Measurements from ENCODE around the gene ZC3H13. TPM values are rescaled to one million over a fixed set of nuclear protein-coding genes. Genes with fewer than 3 reads are reported as not detected.

Gene ZC3H13
- total RNA-seq, 2 experiments from 2014 or later: 34.1 to 37.7 TPM

DNA sequence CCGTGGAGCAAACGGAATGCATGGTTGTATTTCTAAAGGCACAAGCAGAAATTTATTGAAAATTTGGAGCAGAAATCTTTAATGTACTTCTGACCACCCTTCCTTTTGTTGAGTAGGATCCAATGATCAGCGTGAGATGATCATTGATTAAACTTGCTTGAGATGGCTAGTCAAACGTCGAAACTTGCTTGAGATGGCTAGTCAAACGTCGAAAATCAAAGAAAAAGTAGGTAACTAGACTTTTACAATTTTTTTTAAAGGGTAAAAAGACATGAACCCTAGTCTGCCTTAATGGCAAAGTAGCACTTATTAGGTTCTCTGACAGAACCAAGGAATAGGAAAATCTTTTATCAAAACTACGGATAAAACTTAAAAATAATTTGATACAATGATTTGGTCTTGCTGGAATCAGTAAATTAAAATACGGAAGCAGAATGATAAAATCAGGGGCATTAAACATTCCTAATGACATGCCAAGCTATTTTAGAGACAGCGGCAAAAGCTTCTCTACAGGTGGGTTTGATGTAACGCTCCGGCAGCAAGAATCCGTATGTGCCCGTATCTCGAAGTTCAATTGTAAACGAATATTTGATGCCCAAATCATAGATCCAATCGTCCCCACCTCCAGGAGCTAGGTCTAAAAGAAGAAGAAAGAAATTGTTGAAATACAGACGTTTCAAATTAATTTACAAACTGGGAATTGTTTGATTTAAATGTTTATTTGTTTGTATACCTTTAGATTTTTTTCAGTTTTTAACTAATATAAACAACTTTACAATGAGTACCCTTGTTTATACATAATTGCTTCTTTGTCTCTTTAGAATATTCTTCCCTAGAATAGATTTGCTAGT lies 841 bp upstream of the ZC3H13 start:
- Mint-ChIP-seq H3K4me3 (peak overlapping the region; percentile 92), H3K27ac (peak overlapping the region; percentile 89), H3K27me3 (peaks cover 15% of the 10 kb centered on the region), H3K36me3 (ENCODE audit: low read depth) (peaks cover 7% of the 10 kb centered on the region), H3K4me1 (peaks cover 39% of the 10 kb centered on the region), H3K9me3 (no peaks in the 10 kb centered on the region)
- ChIA-PET CTCF (no interaction called here), POLR2A (interaction anchor here (0.7 to 2.5 kb wide), 12 partner anchors 9 to 260 kb away, joined by 3 to 11 read pairs (median 5); partner anchors contain the start of gene LCP1)
- no peak for DNase-seq

DNA sequence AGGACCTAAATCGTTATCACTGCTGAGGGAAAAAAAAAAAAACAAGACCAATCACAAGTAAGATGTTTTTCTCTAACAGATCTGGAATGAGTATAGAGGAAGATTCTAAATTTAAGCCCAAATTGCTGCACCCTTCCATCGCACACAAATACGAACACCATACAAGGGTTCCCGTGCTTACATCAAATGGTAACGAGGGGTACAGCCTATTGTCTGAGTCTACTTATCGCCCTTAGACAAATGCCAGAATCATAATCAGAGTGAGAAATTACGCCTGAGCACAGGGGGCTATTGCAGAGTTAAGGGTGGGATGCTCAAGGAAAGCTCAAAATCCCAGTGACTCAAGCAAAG lies 603 bp downstream of the ZC3H13 start:
- POLR2A ChIA-PET: interaction anchor here (0.6 to 2.5 kb wide), 19 partner anchors 10 to 587 kb away, joined by 3 to 11 read pairs (median 4); partner anchors contain the start of genes COG3 and LCP1

DNA sequence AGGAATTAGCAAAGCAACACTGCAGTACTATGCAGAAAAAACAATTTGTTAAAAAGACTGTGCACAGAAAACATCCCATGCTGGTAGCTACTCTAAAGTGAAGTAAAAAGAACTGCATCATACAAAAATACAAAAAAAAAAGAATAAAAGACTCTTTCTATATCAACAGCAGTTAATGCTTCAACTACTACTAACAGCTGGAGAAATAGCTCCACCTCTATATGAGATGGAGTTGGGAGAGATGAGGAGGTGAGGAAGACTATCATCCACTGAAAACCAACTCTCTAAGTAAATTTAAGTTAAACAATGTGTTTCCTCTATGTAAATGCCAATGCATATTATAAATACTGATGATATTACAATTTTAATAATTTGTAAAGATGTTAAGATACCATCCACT lies 1.8 kb downstream of the ZC3H13 start:
- POLR2A ChIA-PET: interaction anchor here (2.5 kb wide), 1 partner anchor 121 kb away, joined by 8 read pairs; no protein-coding TSS in a partner anchor
- Mint-ChIP-seq H3K4me1 (peaks cover 49% of the 10 kb centered on the region), H3K4me3 (peak overlapping the region; percentile 30)

More for the DNA sequence above, 603 bp downstream of the ZC3H13 start:
- Mint-ChIP-seq H3K4me3 (peak overlapping the region; percentile 92), H3K27me3 (peaks cover 15% of the 10 kb centered on the region), H3K9me3 (no peaks in the 10 kb centered on the region), H3K27ac (peak overlapping the region; percentile 89), H3K36me3 (ENCODE audit: low read depth) (peaks cover 11% of the 10 kb centered on the region), H3K4me1 (peaks cover 45% of the 10 kb centered on the region)
- DNase-seq: no peak
- CTCF ChIA-PET: interaction anchor here (0.6 to 1.1 kb wide), 4 partner anchors 9 to 428 kb away, joined by 3 read pairs; no protein-coding TSS in a partner anchor

DNA sequence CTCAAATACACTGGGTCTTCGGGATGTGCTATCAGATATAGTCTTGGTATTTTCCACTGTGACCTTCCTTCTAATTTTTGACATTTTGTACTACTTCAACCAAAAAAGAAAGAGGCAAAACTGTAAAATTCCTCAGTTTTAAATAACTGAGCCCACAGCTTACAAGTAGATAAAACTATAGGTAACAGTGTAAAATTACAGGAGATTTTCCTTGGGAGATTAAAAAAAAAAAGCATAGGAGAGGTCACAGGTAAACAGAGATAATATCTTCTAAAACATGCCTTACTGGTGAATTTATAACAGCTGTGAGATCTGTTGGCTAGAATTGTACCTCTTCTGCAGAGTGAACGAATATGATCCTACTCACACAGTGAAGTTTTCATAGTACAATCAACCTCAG lies 7.1 kb downstream of the ZC3H13 start:
- H3K36me3 Mint-ChIP-seq (ENCODE audit: low read depth): peaks cover 26% of the 10 kb centered on the region
- ChIA-PET POLR2A (no interaction called here), CTCF (no interaction called here)
- no peaks in the 10 kb centered on the region for H3K27me3 Mint-ChIP-seq
- no peak for DNase-seq
- H3K4me1 Mint-ChIP-seq: peaks cover 24% of the 10 kb centered on the region
- no peak overlapping the region for H3K4me3 Mint-ChIP-seq
- no peak overlapping the region for H3K27ac Mint-ChIP-seq
- no peaks in the 10 kb centered on the region for H3K9me3 Mint-ChIP-seq

More for the DNA sequence above, 1.8 kb downstream of the ZC3H13 start:
- H3K9me3 Mint-ChIP-seq: no peaks in the 10 kb centered on the region
- no peak overlapping the region for H3K27ac Mint-ChIP-seq
- peaks cover 5% of the 10 kb centered on the region for H3K27me3 Mint-ChIP-seq
- H3K36me3 Mint-ChIP-seq (ENCODE audit: low read depth): peaks cover 11% of the 10 kb centered on the region
- no peak for DNase-seq
- CTCF ChIA-PET: no interaction called here

DNA sequence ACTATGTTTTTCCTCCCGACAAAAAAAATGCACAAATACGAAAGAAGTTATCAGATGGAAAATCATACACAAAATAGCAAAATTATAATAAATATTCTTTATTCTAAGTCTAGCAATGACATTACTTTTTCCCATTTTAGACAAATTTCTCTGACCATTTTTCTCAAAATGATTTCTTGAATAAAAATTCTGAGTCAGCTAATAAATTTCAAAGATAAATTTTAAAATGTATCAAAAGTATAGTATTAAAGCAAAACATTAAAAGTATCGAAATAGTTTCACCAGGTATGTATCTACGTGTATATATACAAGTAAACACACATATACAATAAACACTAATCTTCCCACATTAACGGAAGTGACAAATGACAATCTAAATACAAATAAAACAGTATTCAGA lies 8.9 kb downstream of the ZC3H13 start:
- ChIA-PET POLR2A (no interaction called here), CTCF (interaction anchor here (1.5 kb wide), 1 partner anchor 8 kb away, joined by 3 read pairs; no protein-coding TSS in a partner anchor)
- Mint-ChIP-seq H3K4me1 (peaks cover 13% of the 10 kb centered on the region), H3K36me3 (ENCODE audit: low read depth) (peaks cover 37% of the 10 kb centered on the region), H3K27ac (no peak overlapping the region), H3K9me3 (no peaks in the 10 kb centered on the region), H3K27me3 (no peaks in the 10 kb centered on the region), H3K4me3 (no peak overlapping the region)
- no peak for DNase-seq

DNA sequence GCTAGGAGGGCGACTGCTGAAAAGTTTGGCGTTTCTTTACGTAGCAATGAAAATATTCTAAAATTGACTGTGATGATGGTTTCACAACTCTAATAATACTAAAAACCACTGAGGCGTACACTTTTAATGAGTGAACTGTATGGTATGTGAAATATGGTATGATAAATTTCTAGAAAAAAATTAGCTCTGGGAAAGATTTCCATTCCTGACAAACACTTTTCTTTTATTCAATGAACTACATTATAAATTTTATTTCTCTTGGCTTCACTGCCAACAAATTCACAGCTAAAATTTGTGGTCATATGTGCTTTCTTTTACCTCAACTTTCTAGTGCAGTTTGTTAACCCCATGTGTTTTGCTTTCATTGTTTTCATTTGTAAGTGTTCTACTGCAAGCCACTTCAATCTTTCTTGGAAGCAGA lies 11.1 kb downstream of the ZC3H13 start:
- no peaks in the 10 kb centered on the region for H3K27me3 Mint-ChIP-seq
- no peak overlapping the region for H3K27ac Mint-ChIP-seq
- ChIA-PET POLR2A (interaction anchor here (0.7 kb wide), 1 partner anchor 11 kb away, joined by 3 read pairs; the partner anchor contains the start of gene ZC3H13), CTCF (no interaction called here)
- H3K9me3 Mint-ChIP-seq: no peaks in the 10 kb centered on the region
- no peak overlapping the region for H3K4me3 Mint-ChIP-seq
- DNase-seq: no peak
- H3K4me1 Mint-ChIP-seq: peaks cover 2% of the 10 kb centered on the region
- H3K36me3 Mint-ChIP-seq (ENCODE audit: low read depth): peaks cover 44% of the 10 kb centered on the region

DNA sequence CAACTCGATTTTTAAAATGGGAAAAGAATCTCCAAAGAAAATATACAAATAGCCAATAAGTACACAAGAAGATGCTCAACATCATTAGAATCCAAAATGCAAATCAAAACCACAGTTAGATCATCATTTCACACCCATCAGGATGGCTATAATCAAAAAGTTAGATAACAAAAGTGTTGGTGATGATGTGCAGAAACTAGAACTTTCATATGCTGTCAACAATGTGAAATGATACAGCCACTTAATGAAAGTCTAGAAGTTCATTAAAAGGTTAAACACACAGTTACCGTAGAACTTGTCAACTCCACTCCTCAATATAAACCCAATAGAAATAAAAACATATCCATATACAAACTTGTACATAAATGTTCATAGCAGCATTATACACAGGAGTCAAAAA lies 11.8 kb downstream of the ZC3H13 start:
- POLR2A ChIA-PET: interaction anchor here (0.7 kb wide), 1 partner anchor 12 kb away, joined by 3 read pairs; the partner anchor contains the start of gene ZC3H13
- no peaks in the 10 kb centered on the region for H3K9me3 Mint-ChIP-seq
- H3K36me3 Mint-ChIP-seq (ENCODE audit: low read depth): peaks cover 50% of the 10 kb centered on the region
- peaks cover 2% of the 10 kb centered on the region for H3K4me1 Mint-ChIP-seq
- H3K27ac Mint-ChIP-seq: no peak overlapping the region
- no peak overlapping the region for H3K4me3 Mint-ChIP-seq
- no peak for DNase-seq
- no peaks in the 10 kb centered on the region for H3K27me3 Mint-ChIP-seq
- CTCF ChIA-PET: no interaction called here

DNA sequence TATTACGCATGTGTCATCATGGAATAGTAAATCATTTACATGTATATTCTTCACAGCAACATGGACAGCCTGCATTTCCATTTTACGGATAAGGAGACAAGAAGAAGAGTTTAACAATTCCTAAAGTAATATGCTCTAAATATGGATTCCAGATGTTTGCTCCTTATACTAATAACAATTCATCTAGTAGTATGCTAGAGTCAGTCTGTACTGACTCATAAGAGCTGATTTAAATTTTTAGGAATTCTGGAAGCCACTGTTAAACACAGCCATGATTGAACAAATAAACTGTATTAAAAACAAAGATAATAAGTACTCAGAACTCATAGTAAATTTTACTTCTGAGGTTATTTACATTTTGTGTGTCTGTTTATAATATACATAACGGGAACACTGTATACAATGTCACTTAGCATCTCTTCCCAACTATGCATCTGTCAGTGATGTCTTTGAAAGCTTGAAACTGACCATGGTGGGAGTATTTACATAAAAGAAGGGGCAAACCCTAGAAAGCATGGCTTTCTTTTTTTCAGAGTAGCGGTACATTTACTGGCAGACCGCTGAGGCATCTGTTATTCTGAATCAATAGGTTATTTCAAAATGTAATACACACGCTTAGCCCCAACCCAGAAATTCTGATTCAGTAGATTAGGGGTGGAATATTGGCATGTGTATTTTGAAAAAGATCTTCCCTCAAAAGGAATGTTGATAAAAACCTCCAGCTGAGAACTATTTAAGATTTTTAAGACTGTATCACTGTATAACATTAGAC lies 12.9 kb downstream of the ZC3H13 start:
- no peak for DNase-seq
- no peaks in the 10 kb centered on the region for H3K9me3 Mint-ChIP-seq
- peaks cover 54% of the 10 kb centered on the region for H3K36me3 Mint-ChIP-seq (ENCODE audit: low read depth)
- POLR2A ChIA-PET: no interaction called here
- no peaks in the 10 kb centered on the region for H3K4me1 Mint-ChIP-seq
- no peaks in the 10 kb centered on the region for H3K27me3 Mint-ChIP-seq
- CTCF ChIA-PET: no interaction called here
- H3K4me3 Mint-ChIP-seq: no peak overlapping the region
- no peak overlapping the region for H3K27ac Mint-ChIP-seq

DNA sequence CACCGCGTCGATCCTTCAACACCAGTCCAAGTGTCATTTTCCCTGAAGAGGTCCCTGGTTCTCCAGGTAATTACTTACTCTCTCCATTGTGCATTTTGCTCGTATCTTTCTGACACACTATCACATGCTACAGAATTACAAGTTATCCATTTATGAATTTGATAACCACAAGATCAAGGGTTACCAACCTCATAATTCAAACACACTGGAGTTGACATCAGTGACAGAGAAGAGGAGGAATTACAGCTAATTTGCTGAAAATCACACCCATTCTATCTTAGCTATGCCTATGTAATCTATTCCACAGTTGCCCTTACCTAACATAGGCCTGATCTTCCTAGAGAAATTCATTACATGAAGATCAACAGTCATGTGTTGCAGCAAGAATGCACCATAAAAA lies 14.2 kb downstream of the ZC3H13 start:
- Mint-ChIP-seq H3K9me3 (no peaks in the 10 kb centered on the region), H3K4me1 (no peaks in the 10 kb centered on the region), H3K36me3 (ENCODE audit: low read depth) (peaks cover 63% of the 10 kb centered on the region), H3K4me3 (no peak overlapping the region), H3K27me3 (no peaks in the 10 kb centered on the region), H3K27ac (no peak overlapping the region)
- no peak for DNase-seq
- POLR2A ChIA-PET: interaction anchor here (1.0 kb wide), 1 partner anchor 14 kb away, joined by 3 read pairs; the partner anchor contains the start of gene ZC3H13
- CTCF ChIA-PET: no interaction called here

DNA sequence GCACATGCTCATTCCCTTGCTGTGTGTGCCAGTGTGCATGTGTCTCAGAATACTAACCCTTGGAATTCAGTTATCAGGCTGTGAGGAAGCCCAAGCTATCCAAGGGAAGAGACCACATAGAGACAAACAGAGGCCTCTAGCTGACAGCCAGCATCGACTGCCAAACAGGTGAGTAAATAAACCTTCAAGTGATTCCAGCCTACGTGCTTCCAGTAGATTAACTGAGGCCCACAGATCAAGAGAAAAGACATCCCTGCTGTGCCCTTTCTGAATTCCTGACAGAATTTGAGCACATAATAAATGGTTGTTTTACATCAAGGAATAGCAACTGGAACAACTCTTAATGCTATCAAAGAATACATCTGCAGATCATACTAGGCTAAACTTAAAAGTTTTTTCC lies 17.5 kb downstream of the ZC3H13 start:
- H3K27ac Mint-ChIP-seq: no peak overlapping the region
- no peak for DNase-seq
- no peaks in the 10 kb centered on the region for H3K27me3 Mint-ChIP-seq
- H3K4me1 Mint-ChIP-seq: peaks cover 12% of the 10 kb centered on the region
- H3K4me3 Mint-ChIP-seq: no peak overlapping the region
- CTCF ChIA-PET: interaction anchor here (1.1 kb wide), 1 partner anchor 17 kb away, joined by 3 read pairs; no protein-coding TSS in a partner anchor
- H3K9me3 Mint-ChIP-seq: peaks cover 3% of the 10 kb centered on the region
- POLR2A ChIA-PET: no interaction called here
- peaks cover 62% of the 10 kb centered on the region for H3K36me3 Mint-ChIP-seq (ENCODE audit: low read depth)

DNA sequence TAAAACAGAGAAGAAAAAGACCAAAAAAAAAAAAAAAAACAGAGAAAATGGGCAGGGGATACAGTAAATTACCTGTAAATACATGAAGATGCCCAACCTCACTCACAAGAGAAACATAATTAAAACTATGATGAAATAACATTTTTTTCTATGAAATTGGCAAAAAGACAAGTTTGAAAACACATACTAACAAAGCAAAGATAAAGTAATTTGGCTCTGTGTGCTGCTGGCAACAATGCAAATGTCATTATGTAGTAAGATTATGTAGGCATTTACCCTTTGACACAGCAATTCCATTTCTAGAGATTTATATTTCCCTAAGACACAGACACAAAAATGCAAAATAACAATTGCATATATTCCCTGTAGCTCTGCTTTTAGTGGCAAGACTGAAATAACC lies 20.2 kb downstream of the ZC3H13 start:
- Mint-ChIP-seq H3K36me3 (ENCODE audit: low read depth) (peaks cover 66% of the 10 kb centered on the region), H3K4me1 (peaks cover 12% of the 10 kb centered on the region), H3K27ac (no peak overlapping the region), H3K9me3 (peaks cover 5% of the 10 kb centered on the region), H3K27me3 (no peaks in the 10 kb centered on the region), H3K4me3 (no peak overlapping the region)
- DNase-seq: no peak
- POLR2A ChIA-PET: no interaction called here
- CTCF ChIA-PET: no interaction called here

DNA sequence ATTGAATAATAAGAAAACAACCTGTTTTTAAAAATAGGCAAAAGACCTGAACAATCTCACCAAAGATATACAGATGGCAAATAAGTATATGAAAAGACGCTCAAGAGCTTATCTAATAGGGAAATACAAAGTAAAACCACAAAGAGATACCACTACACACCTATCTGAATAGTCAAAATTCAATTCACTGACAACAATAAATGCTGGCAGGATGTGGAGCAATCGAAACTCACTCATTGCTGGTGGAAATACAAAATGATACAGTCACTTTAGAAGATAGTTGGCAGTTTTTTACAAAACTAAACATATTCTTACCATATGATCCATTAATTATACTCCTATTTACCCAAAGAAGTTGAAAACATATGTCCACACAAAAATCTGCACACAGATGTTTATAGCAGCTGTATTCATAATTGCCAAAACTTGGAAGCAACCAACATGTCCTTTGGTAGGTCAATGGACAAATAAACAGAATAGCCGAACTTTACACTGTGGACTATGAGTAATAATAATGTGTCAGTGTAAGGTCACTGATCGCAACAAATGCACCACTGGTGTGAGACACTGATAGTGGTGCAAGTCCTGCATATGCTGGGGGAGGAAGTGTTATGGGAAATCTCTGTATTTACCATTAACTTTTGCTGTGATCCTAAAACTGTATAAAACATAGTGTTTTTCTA lies 20.8 kb downstream of the ZC3H13 start:
- Mint-ChIP-seq H3K9me3 (peaks cover 5% of the 10 kb centered on the region), H3K27me3 (no peaks in the 10 kb centered on the region), H3K4me3 (no peak overlapping the region), H3K27ac (peak overlapping the region; percentile 9), H3K36me3 (ENCODE audit: low read depth) (peaks cover 64% of the 10 kb centered on the region), H3K4me1 (peaks cover 12% of the 10 kb centered on the region)
- CTCF ChIA-PET: no interaction called here
- POLR2A ChIA-PET: interaction anchor here (1.7 kb wide), 1 partner anchor 21 kb away, joined by 4 read pairs; the partner anchor contains the start of gene ZC3H13
- DNase-seq: no peak

Data from activated CD4-positive, alpha-beta memory T cell treated with anti-CD3 and anti-CD28 coated beads, Interleukin-2, amount 10 ng/mL, durations not matched to agents 7 days and 5 days (primary cell).